T-helper 1 cell (primary cell): ENCODE data around the gene PARP3.

Experiments
- DNase-seq, 5 donors: peaks; one replicate each; pipeline ENCODE4 v3.0.0-alpha.2; 2012 to 2020

The PARP3 gene

GRCh38 chr3:51967384-51968169 lies 25.4 kb downstream of the PARP3 start, which contains the start of gene PCBP4:
Gene PCBP4 (minus strand): TSS chr3:51967454. CDS start chr3:51961240, 6,214 bp downstream.
- DNase-seq, result peak in 1 of 5 donors; percentile 53

- DNase-seq, result no peak
Measured at GRCh38 chr3:51968170-51968775, 26.1 kb downstream of the PARP3 start.

- DNase-seq, result no peak
Measured at GRCh38 chr3:51968883-51969678, 26.9 kb downstream of the PARP3 start.

GRCh38 chr3:51969841-51970240 lies 27.7 kb downstream of the PARP3 start:
- DNase-seq, result no peak

GRCh38 chr3:51970606-51971300 lies 28.6 kb downstream of the PARP3 start:
- no peak for DNase-seq

- no peak for DNase-seq
Measured at GRCh38 chr3:51971350-51971749, 29.2 kb downstream of the PARP3 start.

GRCh38 chr3:51974277-51974962 lies 32.3 kb downstream of the PARP3 start:
- DNase-seq, result no peak

GRCh38 chr3:51974963-51975851 lies 33.0 kb downstream of the PARP3 start, which contains the start of gene ABHD14A:
Gene ABHD14A (plus strand): TSS chr3:51975064. CDS start chr3:51975136, 72 bp downstream.
- DNase-seq, result peak; percentile 62 to 78 (median 71)

- DNase-seq, result peak in 1 of 5 donors; percentile 26
Measured at GRCh38 chr3:51975852-51976549, 33.8 kb downstream of the PARP3 start.

- DNase-seq, result peak in 1 of 5 donors; percentile 51
Measured at GRCh38 chr3:51977446-51978142, 35.4 kb downstream of the PARP3 start.

GRCh38 chr3:51978143-51978502 lies 36.0 kb downstream of the PARP3 start:
- DNase-seq, result no peak

- no peak for DNase-seq
Measured at GRCh38 chr3:51980253-51980652, 38.1 kb downstream of the PARP3 start.

GRCh38 chr3:51982352-51982837 lies 40.2 kb downstream of the PARP3 start:
- DNase-seq, result peak in 1 of 5 donors; percentile 51

- DNase-seq, result peak; percentile 55 to 80 (median 61)
Measured at GRCh38 chr3:51982838-51983577, 40.8 kb downstream of the PARP3 start, which contains the start of gene ACY1. Gene ACY1 (plus strand): TSS chr3:51983535. CDS start chr3:51984065, 530 bp downstream.

GRCh38 chr3:51983578-51984268 lies 41.6 kb downstream of the PARP3 start:
- DNase-seq, result no peak

GRCh38 chr3:51984269-51984647 lies 42.1 kb downstream of the PARP3 start:
- no peak for DNase-seq

- DNase-seq, result no peak
Measured at GRCh38 chr3:51985063-51985462, 42.9 kb downstream of the PARP3 start.
